Common myeloid progenitor, CD34-positive (primary cell): ENCODE results near the gene SH2D3A.
A peak's percentile ranks its signal among the peaks of the same experiment; 100 is the strongest.

Source experiments
- CTCF ChIA-PET: fragments of 350-600 bp; sonication (Branson Sonifier 250); formaldehyde crosslinking; loops from one replicate; lab custom pipeline; 2021; ENCODE audit warnings: antibody characterized with exemption; lab: Charles Lee
- POLR2A ChIA-PET: fragments of 350-600 bp; sonication (Branson Sonifier 250); formaldehyde crosslinking; loops from one replicate; lab custom pipeline; 2021; ENCODE audit warnings: antibody characterized with exemption; lab: Charles Lee
- DNase-seq, 3 donors: peaks; one replicate each; pipeline versions ENCODE4 v3.0.0 to v3.0.0-alpha.2; 2013
- H3K27ac ChIP-seq, 2 experiments: 1 replicate in 1 of 2; 2 replicates in 1 of 2; pipeline ENCODE4 v1.7.0; 2013; ENCODE audit warnings: inconsistent platforms in 2 of 2, low read length in 2 of 2, mild to moderate bottlenecking in 2 of 2, low read depth in 1 of 2, moderate library complexity in 1 of 2; ENCODE audit not compliant: severe bottlenecking in 2 of 2, insufficient read depth in 1 of 2, poor library complexity in 1 of 2
- H3K27me3 ChIP-seq, 5 experiments: replicated peaks in 2 of 5; 1 replicate in 3 of 5; 2 replicates in 2 of 5; pipeline versions ENCODE4 v1.6.1 to v1.7.0; 2013; ENCODE audit warnings: low read length in 4 of 5, mild to moderate bottlenecking in 2 of 5, moderate library complexity in 2 of 5, inconsistent platforms in 1 of 5; ENCODE audit not compliant: insufficient read depth in 5 of 5, control insufficient read depth in 4 of 5
- H3K36me3 ChIP-seq, 4 experiments: 1 replicate in 2 of 4; 2 replicates in 2 of 4; pipeline versions ENCODE4 v1.6.1 to v1.7.0; 2013; ENCODE audit warnings: low read length in 3 of 4, control low read depth in 1 of 4, mild to moderate bottlenecking in 1 of 4; ENCODE audit not compliant: control insufficient read depth in 4 of 4, insufficient read depth in 4 of 4
- H3K4me1 ChIP-seq, 4 experiments: 1 replicate in 3 of 4; 2 replicates in 1 of 4; pipeline versions ENCODE4 v1.6.1 to v1.7.1; 2013; ENCODE audit warnings: low read length in 3 of 4, mild to moderate bottlenecking in 3 of 4, control low read depth in 1 of 4, inconsistent platforms in 1 of 4, moderate library complexity in 1 of 4; ENCODE audit not compliant: control insufficient read depth in 4 of 4, insufficient read depth in 4 of 4; ENCODE audit errors: control extremely low read depth in 1 of 4
- H3K4me3 ChIP-seq, 7 experiments: 1 replicate in 4 of 7; 2 replicates in 3 of 7; pipeline versions ENCODE4 v1.5.1 to v1.7.0; 2013; ENCODE audit warnings: mild to moderate bottlenecking in 7 of 7, low read length in 6 of 7, moderate library complexity in 6 of 7, inconsistent platforms in 2 of 7, low read depth in 2 of 7, control low read depth in 1 of 7; ENCODE audit not compliant: insufficient read depth in 4 of 7, control insufficient read depth in 1 of 7; ENCODE audit errors: extremely low read depth in 1 of 7
- H3K9me3 ChIP-seq, 5 experiments: 1 replicate in 4 of 5; 2 replicates in 1 of 5; pipeline versions ENCODE4 v1.6.1 to v1.7.1; 2013; ENCODE audit warnings: low read length in 4 of 5, mild to moderate bottlenecking in 2 of 5, inconsistent platforms in 1 of 5, low read depth in 1 of 5, moderate library complexity in 1 of 5; ENCODE audit not compliant: control insufficient read depth in 4 of 5, insufficient read depth in 2 of 5; ENCODE audit errors: control extremely low read depth in 1 of 5
- WGBS: methylation state at CpG from one replicate; pipeline ENCODE4 v1.1.5; 2013; ENCODE audit not compliant: insufficient coverage; 5-methylcytosine and 5-hydroxymethylcytosine counted together

Gene SH2D3A

GRCh38 chr19:6808494-6808893, 41.3 kb upstream of the SH2D3A start:
- no peaks in the 10 kb centered on the region for H3K27me3 ChIP-seq
- no peak for DNase-seq
- ChIA-PET CTCF (interaction anchor here (0.9 to 2.0 kb wide), 8 partner anchors 12 to 162 kb away, joined by 3 to 7 read pairs (median 3); partner anchors contain the start of gene VAV1), POLR2A (interaction anchor here (1.2 kb wide), 1 partner anchor 51 kb away, joined by 3 read pairs; no protein-coding TSS in a partner anchor)
- H3K4me3 ChIP-seq, result no peak overlapping the region
- peak overlapping the region in 1 of 2 experiments; percentile 34 for H3K27ac ChIP-seq
- peaks cover 0 to 4% (median 4%) of the 10 kb centered on the region in 4 experiments for H3K4me1 ChIP-seq
- peaks cover 0 to 40% (median 12%) of the 10 kb centered on the region in 4 experiments for H3K36me3 ChIP-seq
- H3K9me3 ChIP-seq, result peaks cover 0 to 6% (median 0%) of the 10 kb centered on the region in 5 experiments
- WGBS, result 100% methylated on average over 1 of the region's 1 CpG

- H3K4me3 ChIP-seq, result no peak overlapping the region
- peaks cover 0 to 6% (median 0%) of the 10 kb centered on the region in 5 experiments for H3K9me3 ChIP-seq
- POLR2A ChIA-PET, result no interaction called here
- no peaks in the 10 kb centered on the region for H3K27me3 ChIP-seq
- peaks cover 0 to 16% (median 16%) of the 10 kb centered on the region in 4 experiments for H3K4me1 ChIP-seq
- WGBS, result 100% methylated on average over 3 of the region's 5 CpGs
- H3K27ac ChIP-seq, result no peak overlapping the region
- H3K36me3 ChIP-seq, result peaks cover 0 to 40% (median 11%) of the 10 kb centered on the region in 4 experiments
- DNase-seq, result no peak
- CTCF ChIA-PET, result interaction anchor here (0.8 to 2.0 kb wide), 5 partner anchors 10 to 56 kb away, joined by 3 to 7 read pairs (median 3); partner anchors contain the start of gene VAV1
These were observed 40.1 kb upstream of the SH2D3A start for GRCh38 chr19:6807291-6807690.

GRCh38 chr19:6806488-6806887, 39.3 kb upstream of the SH2D3A start:
- Histone ChIP-seq H3K27me3 (no peaks in the 10 kb centered on the region), H3K4me1 (peaks cover 0 to 22% (median 20%) of the 10 kb centered on the region in 4 experiments), H3K36me3 (peaks cover 0 to 33% (median 8%) of the 10 kb centered on the region in 4 experiments), H3K9me3 (peaks cover 0 to 6% (median 0%) of the 10 kb centered on the region in 5 experiments), H3K4me3 (no peak overlapping the region), H3K27ac (no peak overlapping the region)
- CTCF ChIA-PET, result interaction anchor here (0.7 to 1.9 kb wide), 6 partner anchors 9 to 68 kb away, joined by 3 to 5 read pairs (median 3); partner anchors contain the start of genes GPR108 and VAV1
- peak in 2 of 3 donors; percentile 30 to 37 for DNase-seq
- POLR2A ChIA-PET, result interaction anchor here (0.6 kb wide), 1 partner anchor 262 kb away, joined by 4 read pairs; no protein-coding TSS in a partner anchor
- WGBS, result 86% methylated on average over 1 of the region's 4 CpGs

GRCh38 chr19:6803036-6803404, 35.8 kb upstream of the SH2D3A start:
- peaks cover 3 to 44% (median 41%) of the 10 kb centered on the region in 4 experiments for H3K4me1 ChIP-seq
- no peaks in the 10 kb centered on the region for H3K9me3 ChIP-seq
- peak overlapping the region; percentile 22 to 87 for H3K27ac ChIP-seq
- DNase-seq, result peak; percentile 6 to 39 (median 31)
- peaks cover 0 to 17% (median 2%) of the 10 kb centered on the region in 4 experiments for H3K36me3 ChIP-seq
- H3K4me3 ChIP-seq, result peak overlapping the region in 5 of 7 experiments; percentile 21 to 69 (median 45)
- WGBS, result 73% methylated on average over 6 of the region's 8 CpGs
- no peaks in the 10 kb centered on the region for H3K27me3 ChIP-seq
- ChIA-PET CTCF (interaction anchor here (0.8 to 5.8 kb wide), 15 partner anchors 11 to 100 kb away, joined by 3 to 92 read pairs (median 5); partner anchors contain the start of genes GPR108, SH2D3A, TRIP10 and VAV1), POLR2A (interaction anchor here (0.9 to 5.2 kb wide), 6 partner anchors 10 to 65 kb away, joined by 3 to 65 read pairs (median 6); partner anchors contain the start of gene VAV1)

GRCh38 chr19:6802336-6803035, 35.3 kb upstream of the SH2D3A start:
- CTCF ChIA-PET, result interaction anchor here (0.8 to 5.8 kb wide), 14 partner anchors 11 to 100 kb away, joined by 3 to 92 read pairs (median 6); partner anchors contain the start of genes SH2D3A, TRIP10 and VAV1
- POLR2A ChIA-PET, result interaction anchor here (0.9 to 5.2 kb wide), 6 partner anchors 11 to 64 kb away, joined by 3 to 65 read pairs (median 6); partner anchors contain the start of gene VAV1
- Histone ChIP-seq H3K4me3 (peak overlapping the region in 5 of 7 experiments; percentile 21 to 69 (median 52)), H3K36me3 (peaks cover 0 to 17% (median 2%) of the 10 kb centered on the region in 4 experiments), H3K27ac (peak overlapping the region; percentile 22 to 87), H3K4me1 (peaks cover 3 to 44% (median 41%) of the 10 kb centered on the region in 4 experiments), H3K9me3 (no peaks in the 10 kb centered on the region), H3K27me3 (no peaks in the 10 kb centered on the region)
- 29% methylated on average over 4 of the region's 9 CpGs for WGBS
- peak; percentile 88 to 97 (median 95) for DNase-seq

- Histone ChIP-seq H3K27ac (peak overlapping the region; percentile 72 to 87), H3K27me3 (no peaks in the 10 kb centered on the region), H3K36me3 (peaks cover 0 to 13% (median 1%) of the 10 kb centered on the region in 4 experiments), H3K4me1 (peaks cover 3 to 48% (median 41%) of the 10 kb centered on the region in 4 experiments), H3K4me3 (peak overlapping the region; percentile 11 to 64 (median 48)), H3K9me3 (no peaks in the 10 kb centered on the region)
- CTCF ChIA-PET, result interaction anchor here (0.5 to 5.8 kb wide), 11 partner anchors 10 to 296 kb away, joined by 3 to 92 read pairs (median 9); partner anchors contain the start of genes SH2D3A and VAV1
- POLR2A ChIA-PET, result interaction anchor here (0.6 to 5.2 kb wide), 7 partner anchors 11 to 80 kb away, joined by 3 to 65 read pairs (median 6); partner anchors contain the start of gene VAV1
- peak; percentile 95 to 96 (median 96) for DNase-seq
- WGBS, result 0% methylated on average over 6 of the region's 19 CpGs
These were observed 34.4 kb upstream of the SH2D3A start for GRCh38 chr19:6801485-6802086.
